Measurements from ENCODE around the gene USP53. TPM values are rescaled to one million over a fixed set of nuclear protein-coding genes. Genes with fewer than 3 reads are reported as not detected.

Gene USP53
- total RNA-seq, 1 experiment from 2014 or later = 12.6 TPM

DNA sequence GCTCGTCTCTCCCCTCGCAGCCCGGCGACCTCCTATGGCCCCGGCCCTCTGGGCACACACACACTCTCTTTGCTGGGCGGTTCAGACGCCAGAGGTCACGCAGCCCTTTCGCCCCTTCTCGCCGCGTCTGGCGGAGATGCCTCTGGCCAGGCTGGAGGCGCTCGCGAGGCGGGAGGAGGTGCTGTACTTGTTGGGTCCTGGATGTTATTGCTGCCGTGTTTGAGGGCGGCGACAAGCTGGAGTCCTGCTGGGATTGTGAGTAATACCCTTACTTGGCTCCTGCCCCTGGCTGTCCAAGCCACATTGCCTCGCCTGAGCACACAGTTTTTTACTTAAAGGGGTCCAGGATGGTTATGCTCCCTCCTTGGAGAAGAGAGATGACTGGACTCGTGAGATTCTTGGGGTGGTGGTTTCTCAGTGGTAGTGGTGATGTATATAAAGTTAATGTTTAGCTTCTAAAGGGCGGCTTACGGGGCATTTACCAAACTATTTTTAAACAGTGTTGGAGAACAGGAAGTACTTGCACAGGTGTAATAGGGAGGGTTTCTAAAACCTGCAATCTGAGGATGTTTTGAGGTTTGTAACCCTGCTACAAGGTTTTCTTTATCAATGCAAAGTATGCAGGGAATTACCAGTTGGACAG, 572 bp downstream of the USP53 start:
- DNase-seq (ENCODE audit: low read depth, low spot score) = peak; percentile 71
- in situ Hi-C loops (cut with HindIII; ENCODE audit: low pct_unique_long_range_greater_than_20kb, low sequenced_read_pairs) = no loop called here

DNA sequence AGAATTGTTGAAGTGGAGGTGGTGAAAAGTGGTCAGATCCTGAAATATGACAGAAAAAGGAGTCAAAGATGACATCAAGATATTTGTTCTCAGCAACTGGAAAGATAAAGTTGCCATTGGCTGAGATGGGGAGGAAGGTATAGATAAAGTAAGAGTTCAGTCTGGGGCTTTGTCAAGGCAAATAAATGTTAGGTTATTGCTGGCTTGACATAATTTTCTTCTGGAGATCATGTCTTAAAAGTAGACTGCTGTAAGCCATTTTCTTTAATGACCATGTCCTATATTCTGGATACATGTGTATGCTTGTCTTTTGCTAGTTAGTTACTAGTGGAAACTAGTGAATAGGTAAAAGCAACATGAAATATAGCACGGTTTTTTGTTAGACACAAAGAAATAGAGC, 5.6 kb downstream of the USP53 start:
- no peak for DNase-seq (ENCODE audit: low read depth, low spot score)
- in situ Hi-C loops (cut with HindIII; ENCODE audit: low pct_unique_long_range_greater_than_20kb, low sequenced_read_pairs) = no loop called here

DNA sequence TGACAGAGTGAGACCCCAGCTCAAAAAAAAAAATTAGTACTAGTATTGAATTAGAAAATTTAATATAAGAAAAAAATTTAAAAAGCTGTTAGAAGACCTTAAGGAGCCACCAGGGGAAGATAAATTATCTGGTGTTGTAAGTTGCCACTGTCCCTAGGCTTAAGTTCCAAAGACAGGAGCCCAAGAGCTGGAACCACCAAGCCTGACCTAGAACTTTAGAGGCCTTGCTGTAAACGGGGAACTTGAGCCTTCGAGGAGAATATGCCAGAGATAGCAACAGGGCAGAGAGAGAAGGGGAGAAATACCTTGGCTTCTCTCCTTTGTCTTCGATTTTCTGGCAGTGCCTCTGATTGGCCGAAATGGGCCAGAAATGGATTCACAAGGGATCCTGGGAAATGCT, 8.9 kb downstream of the USP53 start:
- no peak for DNase-seq (ENCODE audit: low read depth, low spot score)
- in situ Hi-C loops (cut with HindIII; ENCODE audit: low pct_unique_long_range_greater_than_20kb, low sequenced_read_pairs) = no loop called here

DNA sequence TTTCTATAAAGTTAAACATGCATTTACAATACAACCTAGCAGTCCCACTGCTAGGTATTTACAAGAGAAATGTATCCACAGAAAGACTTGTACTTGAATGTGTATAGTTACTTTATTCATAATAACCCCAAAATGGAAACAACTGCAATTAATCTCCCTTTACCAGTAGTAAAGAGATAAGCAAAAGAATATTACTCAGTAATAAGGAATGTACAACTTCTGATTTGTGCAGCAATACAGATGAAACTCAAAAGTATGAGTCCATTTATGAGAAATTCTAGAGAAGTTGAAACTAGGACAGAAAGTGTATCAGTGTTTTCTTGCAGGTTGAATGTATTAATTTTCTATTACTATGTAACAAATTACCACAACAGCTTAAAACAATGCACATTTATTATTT, 15.2 kb downstream of the USP53 start:
- DNase-seq (ENCODE audit: low read depth, low spot score) = no peak

DNA sequence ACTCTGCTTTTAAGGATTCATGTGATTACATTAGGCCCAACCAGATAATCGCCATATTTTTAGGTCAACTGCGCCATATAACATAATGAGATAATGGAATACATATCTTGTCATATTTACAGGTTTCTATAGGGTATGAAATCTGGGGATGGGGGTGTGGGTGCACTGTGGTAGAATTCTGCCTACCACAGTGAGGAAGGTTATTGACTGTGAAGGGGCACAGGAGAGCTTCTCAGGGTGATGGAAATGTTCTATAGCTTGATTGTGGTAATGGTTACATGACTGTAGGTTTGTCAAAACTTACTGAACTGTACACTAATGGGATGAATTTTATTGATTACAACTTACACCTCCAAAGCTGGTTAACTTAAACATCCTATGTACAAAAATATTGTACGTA, 15.9 kb downstream of the USP53 start:
- DNase-seq (ENCODE audit: low read depth, low spot score) = no peak
- in situ Hi-C loops (cut with HindIII; ENCODE audit: low pct_unique_long_range_greater_than_20kb, low sequenced_read_pairs) = no loop called here

More for the DNA sequence above, 15.2 kb downstream of the USP53 start:
- in situ Hi-C loops (cut with HindIII; ENCODE audit: low pct_unique_long_range_greater_than_20kb, low sequenced_read_pairs) = no loop called here

DNA sequence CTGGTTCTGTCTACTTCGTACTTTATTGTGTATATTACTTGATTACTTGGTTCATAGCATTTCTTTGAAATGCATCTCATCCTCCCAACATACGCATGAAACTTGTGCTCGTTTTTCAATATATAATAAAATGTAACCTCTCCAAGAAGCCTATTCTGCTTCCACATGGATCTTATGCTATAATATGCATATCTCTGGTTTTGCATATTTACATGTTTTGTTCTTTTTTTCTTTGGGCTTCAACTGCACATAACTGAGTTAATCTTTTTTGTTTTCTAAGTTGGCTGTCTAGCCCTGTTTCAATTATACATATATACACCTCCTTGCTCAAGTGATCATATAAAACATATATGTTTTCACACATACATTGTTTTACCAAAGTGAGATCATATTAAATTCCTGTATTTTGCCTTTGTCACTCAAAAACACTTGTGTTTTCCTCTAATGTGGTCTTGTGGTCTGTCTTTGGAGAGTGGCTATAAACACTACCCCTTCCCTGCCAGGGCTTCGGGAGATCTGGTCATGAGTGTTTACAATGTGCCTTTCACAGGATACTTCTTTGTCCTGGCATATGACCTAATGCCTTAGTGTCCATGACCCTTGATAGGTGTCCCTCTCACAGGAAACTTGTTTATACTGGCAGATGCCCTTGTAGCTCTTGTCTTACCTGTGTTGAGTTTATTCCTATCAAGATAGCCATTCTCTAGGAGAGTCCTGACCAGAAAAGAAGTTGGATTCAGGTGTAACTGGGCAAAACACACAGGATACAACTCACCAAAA, 17.6 kb downstream of the USP53 start:
- in situ Hi-C loops (cut with HindIII; ENCODE audit: low pct_unique_long_range_greater_than_20kb, low sequenced_read_pairs) = no loop called here
- no peak for DNase-seq (ENCODE audit: low read depth, low spot score)

DNA sequence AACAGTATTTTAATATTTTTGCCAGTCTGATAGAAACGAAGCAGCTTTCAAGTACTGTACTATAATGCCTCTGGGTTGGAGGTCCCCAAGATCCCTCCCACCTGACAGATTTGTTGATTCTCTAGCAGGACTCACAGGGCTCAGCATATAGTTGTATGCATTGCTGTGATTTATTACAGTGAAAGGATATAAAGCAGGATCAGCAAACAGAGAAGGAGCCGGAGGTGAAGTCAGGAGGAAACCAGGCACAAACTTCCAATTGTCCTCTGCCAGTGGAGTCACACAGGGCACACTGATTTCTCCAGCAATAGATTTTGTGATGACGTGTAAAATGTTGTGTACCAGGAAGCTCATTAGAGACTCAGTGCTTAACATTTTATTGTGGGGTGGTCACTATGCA, 19.0 kb downstream of the USP53 start:
- DNase-seq (ENCODE audit: low read depth, low spot score) = peak; percentile 51
- in situ Hi-C loops (cut with HindIII; ENCODE audit: low pct_unique_long_range_greater_than_20kb, low sequenced_read_pairs) = no loop called here

DNA sequence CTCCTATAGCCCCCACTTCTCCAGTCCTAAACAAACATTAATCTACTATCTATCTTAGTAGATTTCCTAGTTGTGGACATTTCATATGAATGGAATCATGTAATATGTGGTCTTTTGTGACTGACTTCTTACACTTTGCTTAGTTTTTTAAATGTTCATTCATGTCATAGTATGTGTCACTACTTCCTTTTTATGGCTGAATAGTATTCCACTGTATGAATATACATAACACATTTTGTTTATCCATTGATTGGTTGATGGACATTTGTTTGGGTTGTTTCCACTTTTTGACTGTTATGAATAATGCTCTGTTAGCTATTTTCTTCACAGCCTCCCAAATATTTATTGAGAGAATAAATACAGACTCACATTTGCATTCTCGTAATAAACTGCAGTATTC, 19.8 kb downstream of the USP53 start:
- in situ Hi-C loops (cut with HindIII; ENCODE audit: low pct_unique_long_range_greater_than_20kb, low sequenced_read_pairs) = no loop called here

DNA sequence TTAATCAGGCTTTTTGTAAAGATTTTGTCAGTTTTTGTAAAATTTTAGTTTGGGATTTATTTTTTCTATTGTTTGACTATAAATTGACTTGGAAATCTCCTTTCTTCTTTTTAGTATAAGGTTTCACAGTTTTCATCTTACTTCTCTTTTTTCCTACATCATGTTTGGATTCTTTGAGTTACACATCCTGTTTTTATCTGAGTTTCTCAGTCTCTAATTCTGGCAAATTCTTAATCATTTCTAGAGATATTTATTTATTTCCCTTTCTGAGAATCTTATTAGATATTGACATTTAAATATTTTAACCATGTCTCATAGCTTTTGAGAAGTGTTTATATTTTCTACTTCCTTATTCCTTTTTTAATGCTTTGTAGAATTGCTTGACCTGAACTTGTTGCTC, 20.7 kb downstream of the USP53 start:
- no peak for DNase-seq (ENCODE audit: low read depth, low spot score)
- in situ Hi-C loops (cut with HindIII; ENCODE audit: low pct_unique_long_range_greater_than_20kb, low sequenced_read_pairs) = no loop called here

More for the DNA sequence above, 19.8 kb downstream of the USP53 start:
- no peak for DNase-seq (ENCODE audit: low read depth, low spot score)

DNA sequence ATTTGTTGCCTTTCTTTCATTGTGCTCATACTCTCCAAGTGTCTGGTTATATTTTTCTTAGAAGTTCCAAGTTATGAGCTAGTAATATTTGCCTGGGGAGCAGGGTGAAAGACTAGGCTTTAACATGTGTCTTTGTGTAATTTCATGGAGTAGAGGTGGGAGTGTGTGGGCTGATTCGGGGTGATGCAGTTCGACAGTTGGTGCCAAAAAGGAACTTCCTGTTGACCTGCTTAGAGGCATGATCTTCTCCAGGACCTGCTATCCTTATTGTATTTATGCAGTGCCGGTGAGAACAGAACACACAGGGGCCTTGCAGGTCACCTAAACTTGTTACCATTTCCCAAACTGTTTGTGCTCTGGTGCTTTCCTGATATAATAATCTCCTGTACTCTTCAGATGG, 21.2 kb downstream of the USP53 start:
- in situ Hi-C loops (cut with HindIII; ENCODE audit: low pct_unique_long_range_greater_than_20kb, low sequenced_read_pairs) = no loop called here
- no peak for DNase-seq (ENCODE audit: low read depth, low spot score)

DNA sequence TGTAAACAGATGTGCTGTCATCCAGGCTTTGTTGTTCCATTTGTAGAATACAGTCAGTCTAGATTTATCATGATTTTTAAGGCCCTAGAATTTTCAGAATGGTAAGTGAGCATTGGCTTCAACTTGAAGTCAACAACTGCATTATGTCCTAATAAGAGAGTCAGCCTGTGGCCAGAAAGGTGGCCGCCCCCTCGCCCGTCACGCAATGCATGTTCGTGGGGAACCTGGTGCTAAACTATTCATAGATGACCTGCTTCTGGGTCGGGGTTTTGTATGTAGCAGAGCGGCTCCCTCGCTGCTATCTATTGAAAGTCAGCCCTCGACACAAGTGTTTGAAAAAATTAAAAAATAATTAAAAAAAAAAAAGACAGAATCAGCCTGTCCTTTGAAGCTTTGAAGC, 24.7 kb downstream of the USP53 start:
- in situ Hi-C loops (cut with HindIII; ENCODE audit: low pct_unique_long_range_greater_than_20kb, low sequenced_read_pairs) = no loop called here
- no peak for DNase-seq (ENCODE audit: low read depth, low spot score)

DNA sequence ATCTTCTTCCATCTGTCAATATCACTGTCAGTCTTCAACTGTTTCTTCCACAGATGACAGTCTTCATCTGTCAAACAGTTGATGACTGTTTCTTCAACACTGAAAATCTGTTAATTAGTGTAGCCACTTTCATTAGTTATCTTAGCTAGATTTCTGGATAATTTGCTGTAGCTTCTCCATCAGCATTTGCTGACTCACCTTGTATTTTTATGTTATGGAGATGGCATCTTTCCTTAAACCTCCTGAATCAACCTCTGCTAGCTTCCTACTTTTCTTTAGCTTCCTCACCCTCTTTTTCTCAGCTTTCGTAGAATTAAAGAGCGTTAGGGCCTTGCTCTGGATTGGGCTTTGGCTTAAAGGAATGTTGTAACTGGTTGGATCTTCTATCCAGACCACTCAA, 25.1 kb downstream of the USP53 start:
- in situ Hi-C loops (cut with HindIII; ENCODE audit: low pct_unique_long_range_greater_than_20kb, low sequenced_read_pairs) = no loop called here
- no peak for DNase-seq (ENCODE audit: low read depth, low spot score)

DNA sequence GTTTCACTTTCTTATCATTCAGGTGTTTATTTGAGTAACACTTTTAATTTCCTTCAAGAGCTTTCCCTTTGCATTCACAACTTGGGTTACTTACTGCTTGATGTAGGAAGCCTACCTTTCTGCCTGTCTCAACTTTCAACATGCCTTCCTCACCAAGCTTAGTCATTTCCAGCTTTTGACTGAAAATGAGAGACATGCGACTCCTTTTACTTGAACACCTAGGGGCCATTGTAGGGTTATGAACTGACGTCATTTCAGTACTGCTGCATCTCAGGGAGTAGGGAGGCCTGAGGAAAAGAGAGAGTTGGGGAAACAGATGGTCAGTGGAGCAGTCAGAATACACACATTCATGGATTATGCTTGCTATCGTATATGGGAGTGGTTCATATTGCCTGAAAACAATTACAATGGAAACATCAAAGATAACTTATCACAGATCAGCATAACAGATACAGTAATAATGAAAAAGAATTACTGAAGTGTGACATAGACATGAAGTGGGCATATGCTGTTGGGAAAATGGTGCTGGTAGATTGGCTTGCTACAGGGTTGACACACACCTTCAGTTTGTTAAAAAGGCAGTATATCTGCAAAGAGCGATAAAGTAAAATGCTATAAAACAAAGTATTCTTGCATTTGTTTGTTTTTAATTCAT, 25.7 kb downstream of the USP53 start:
- in situ Hi-C loops (cut with HindIII; ENCODE audit: low pct_unique_long_range_greater_than_20kb, low sequenced_read_pairs) = no loop called here
- DNase-seq (ENCODE audit: low read depth, low spot score) = no peak

DNA sequence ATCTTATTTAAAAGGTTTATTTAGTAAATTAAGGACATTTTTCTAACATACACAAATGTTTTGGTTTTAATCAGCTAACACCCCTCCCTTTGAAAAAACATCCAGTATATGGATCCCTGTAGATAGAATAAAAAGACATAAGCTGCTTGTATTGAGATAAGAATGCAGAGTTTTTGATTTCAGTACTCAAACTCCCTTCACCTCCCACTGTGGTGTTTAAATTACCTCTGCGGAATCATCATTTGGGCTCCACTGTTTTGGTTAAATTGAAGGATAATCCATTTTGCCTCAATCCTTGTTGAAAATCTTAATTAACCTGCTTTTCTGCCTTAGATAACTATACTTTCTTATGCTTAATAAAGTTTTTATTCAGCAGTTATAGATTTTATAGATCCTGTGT, 27.6 kb downstream of the USP53 start:
- in situ Hi-C loops (cut with HindIII; ENCODE audit: low pct_unique_long_range_greater_than_20kb, low sequenced_read_pairs) = no loop called here
- DNase-seq (ENCODE audit: low read depth, low spot score) = no peak

DNA sequence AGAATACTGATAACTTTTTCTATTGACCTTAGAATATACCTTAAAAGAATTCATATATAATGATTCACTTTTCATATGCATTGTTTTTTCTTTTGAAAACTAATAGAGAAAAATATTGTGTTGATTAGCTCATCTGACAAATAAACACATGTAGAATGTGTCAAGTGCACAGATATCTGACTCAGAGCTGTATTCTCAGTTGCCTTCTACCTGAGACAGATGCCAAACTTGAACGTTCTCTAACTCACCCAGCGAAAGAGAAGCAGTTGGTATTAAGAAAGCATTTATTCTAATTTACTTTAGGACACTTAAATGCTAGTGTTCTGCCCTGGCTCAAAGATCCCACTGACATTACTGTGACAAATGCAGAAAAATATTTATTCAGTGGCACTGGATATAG, 28.1 kb downstream of the USP53 start:
- in situ Hi-C loops (cut with HindIII; ENCODE audit: low pct_unique_long_range_greater_than_20kb, low sequenced_read_pairs) = no loop called here
- DNase-seq (ENCODE audit: low read depth, low spot score) = no peak

DNA sequence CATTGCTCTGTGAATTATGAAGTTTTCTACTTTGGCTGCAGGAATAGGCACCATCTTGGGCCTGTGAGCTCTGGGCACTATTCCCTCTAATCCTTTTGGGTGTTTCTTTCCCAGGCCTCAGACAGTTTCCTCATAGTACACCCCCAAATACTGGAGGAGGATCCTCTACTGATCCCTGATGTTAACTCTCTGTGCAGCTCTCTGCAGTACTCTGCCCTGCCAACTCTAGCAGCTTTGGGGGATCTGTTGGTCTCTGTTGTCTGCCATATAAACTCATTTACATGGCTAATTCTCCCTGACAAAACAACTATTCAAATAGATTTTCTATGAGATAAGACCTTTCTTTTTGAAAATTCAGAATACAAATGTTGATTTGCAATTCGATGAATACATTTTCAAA, 29.9 kb downstream of the USP53 start:
- no peak for DNase-seq (ENCODE audit: low read depth, low spot score)
- in situ Hi-C loops (cut with HindIII; ENCODE audit: low pct_unique_long_range_greater_than_20kb, low sequenced_read_pairs) = no loop called here

DNA sequence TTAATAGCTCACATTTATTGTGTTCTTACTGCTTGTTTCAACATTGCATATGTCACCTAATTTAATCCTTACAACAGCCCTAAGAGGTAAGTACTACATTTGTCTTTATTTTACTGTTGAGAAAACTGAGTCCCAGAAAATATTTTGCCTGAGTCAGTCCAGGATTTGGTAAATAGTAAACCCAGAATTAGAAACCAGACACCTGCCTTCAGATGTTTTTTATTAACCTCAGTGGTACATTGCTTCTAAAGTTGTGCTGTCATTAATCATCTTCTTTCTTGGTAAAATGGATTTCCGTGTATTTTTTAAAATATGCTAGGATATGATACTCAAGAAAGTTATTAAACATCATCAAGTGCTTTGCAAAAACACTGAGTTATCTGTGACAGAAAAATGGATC, 31.4 kb downstream of the USP53 start:
- in situ Hi-C loops (cut with HindIII; ENCODE audit: low pct_unique_long_range_greater_than_20kb, low sequenced_read_pairs) = no loop called here
- no peak for DNase-seq (ENCODE audit: low read depth, low spot score)

DNA sequence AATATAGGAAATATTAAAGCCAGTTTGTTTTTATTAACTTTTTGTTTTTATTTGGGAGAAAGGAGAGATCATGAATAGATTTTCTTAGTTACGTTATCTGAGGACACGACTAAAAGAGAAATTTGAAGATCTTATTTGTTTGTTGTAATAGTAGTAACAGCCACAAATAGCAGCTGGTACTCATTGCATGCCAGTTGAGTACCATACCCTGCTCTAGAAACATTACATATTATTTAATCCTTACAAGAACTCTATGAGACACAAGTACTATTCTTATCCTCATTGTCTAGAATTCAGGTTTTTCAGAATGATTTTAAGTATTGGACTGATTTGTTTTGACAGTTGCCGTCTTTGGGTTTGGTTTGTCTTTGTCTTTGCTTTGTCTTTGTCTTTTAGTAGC, 31.8 kb downstream of the USP53 start:
- no peak for DNase-seq (ENCODE audit: low read depth, low spot score)
- in situ Hi-C loops (cut with HindIII; ENCODE audit: low pct_unique_long_range_greater_than_20kb, low sequenced_read_pairs) = no loop called here

DNA sequence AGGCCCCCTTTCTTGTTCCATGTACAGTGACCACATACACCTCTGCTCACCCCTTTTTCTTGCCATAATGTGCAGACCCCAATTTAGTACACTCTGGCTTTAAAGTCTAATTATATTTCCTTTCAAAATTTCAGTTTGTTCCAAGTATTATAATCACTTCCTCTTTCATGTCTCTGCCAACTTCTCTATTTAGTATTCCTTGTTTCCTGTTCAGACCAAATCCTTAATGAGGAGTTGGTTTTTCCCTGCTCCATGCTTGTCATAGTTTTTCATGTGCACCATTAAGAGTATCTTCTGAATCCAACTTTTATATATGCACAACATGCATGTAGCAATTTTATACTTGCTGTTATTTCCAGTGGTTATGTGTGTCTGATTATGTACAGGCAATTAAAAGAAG, 32.3 kb downstream of the USP53 start:
- in situ Hi-C loops (cut with HindIII; ENCODE audit: low pct_unique_long_range_greater_than_20kb, low sequenced_read_pairs) = no loop called here
- no peak for DNase-seq (ENCODE audit: low read depth, low spot score)

All from SK-MEL-5 (cell line).